PC-9 (cell line): ENCODE data around the gene PRPSAP2.

ENCODE experiments used
- EZH2 ChIP-seq: fragments of 200-600 bp; sonication (generic); IDR thresholded peaks from 2 replicates; pipeline ENCODE4 v1.8.0; 2017; ENCODE audit warnings: antibody characterized with exemption, low read depth
- TF ChIP-seq, protein P1 (sequence below): fragments of 200-600 bp; sonication (generic); conservative IDR thresholded peaks from 2 replicates; pipeline ENCODE4 v1.6.1; 2017; ENCODE audit warnings: mixed run types, antibody characterized with exemption, mild to moderate bottlenecking, moderate library complexity

DNA sequence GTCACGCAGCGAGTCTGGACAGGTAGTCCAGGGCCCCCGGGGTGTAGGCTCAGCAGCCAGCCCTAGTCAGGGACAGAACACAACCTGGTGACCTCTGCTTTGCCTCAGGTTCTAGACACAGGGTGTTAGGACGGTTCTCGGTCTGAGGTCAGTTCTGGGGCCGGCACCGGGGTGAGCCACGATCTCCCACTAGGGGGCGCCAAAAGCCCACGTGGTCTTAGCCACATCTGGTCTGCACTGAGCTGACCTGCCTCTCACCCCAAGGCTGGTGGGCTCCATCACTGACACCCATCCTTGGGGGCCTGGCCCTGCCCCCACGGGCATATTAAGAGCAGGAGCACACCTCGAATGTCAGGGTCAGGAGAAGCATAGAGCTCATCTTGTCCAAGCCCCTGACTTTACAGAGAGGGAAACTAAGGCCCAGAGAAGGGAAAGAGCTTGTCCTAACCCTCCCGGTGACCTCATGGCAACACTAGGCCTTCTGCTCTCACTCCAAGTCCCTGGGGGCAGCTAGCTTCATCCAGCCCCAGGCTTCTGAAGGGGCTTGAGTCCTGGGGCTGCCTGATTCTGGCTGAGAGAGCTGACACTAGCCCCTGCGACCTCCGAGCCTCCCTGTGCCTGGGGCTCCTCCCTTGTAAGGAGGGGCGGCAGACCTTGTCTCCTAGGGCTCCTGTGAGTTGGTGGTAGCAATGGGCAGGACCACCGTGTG is 103.0 kb downstream of the PRPSAP2 start:
- TF ChIP-seq, protein P1, sequence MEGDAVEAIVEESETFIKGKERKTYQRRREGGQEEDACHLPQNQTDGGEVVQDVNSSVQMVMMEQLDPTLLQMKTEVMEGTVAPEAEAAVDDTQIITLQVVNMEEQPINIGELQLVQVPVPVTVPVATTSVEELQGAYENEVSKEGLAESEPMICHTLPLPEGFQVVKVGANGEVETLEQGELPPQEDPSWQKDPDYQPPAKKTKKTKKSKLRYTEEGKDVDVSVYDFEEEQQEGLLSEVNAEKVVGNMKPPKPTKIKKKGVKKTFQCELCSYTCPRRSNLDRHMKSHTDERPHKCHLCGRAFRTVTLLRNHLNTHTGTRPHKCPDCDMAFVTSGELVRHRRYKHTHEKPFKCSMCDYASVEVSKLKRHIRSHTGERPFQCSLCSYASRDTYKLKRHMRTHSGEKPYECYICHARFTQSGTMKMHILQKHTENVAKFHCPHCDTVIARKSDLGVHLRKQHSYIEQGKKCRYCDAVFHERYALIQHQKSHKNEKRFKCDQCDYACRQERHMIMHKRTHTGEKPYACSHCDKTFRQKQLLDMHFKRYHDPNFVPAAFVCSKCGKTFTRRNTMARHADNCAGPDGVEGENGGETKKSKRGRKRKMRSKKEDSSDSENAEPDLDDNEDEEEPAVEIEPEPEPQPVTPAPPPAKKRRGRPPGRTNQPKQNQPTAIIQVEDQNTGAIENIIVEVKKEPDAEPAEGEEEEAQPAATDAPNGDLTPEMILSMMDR = peak; percentile 98
- no peak for TF ChIP-seq EZH2
